HFF-Myc (cell line): Measurements from ENCODE around the gene MARK3.

Source experiments
- DNase-seq: peaks from one replicate; pipeline ENCODE4 v3.0.0-alpha.2; 2011; ENCODE audit warnings: low read depth; ENCODE audit errors: extremely low read depth
- H3K4me3 ChIP-seq: replicated peaks from 2 replicates; pipeline ENCODE4 v1.5.1; 2011; ENCODE audit warnings: low read depth, mild to moderate bottlenecking, control low read depth, low read length
- CTCF ChIP-seq: IDR thresholded peaks from 2 replicates; pipeline ENCODE4 v1.5.1; 2012; ENCODE audit warnings: mild to moderate bottlenecking, low read depth, low read length, control low read depth; ENCODE audit errors: missing control alignments

The MARK3 gene

DNA sequence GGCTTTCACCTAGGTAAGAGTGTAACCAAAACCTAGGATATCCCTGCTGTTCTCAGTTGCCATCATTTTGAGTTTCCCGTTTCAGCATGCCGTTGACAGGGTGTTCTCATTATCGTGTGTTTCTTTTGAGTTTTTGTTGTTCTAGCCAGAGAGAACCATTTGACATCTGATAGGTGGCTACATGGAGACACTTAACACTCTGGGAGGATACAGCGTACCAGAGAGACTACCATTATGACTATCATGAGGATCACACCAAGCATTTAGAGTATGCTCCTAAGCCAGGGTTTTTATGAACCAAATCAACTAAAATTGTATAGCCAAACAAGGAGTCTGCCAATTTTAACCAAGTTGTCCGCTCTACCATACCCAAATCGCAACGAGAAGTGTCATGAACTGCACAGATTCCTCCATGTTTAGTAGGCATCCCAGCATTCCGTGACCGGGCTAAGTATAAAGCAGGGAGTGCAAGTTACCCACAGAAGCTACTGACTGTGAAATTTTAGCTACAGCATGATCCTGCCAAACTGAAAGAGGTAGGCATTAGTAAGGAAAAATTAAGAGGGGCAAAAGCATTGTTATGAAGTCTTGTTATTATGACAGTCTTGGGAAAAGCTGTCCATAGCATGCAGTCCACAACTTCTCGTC lies 48.8 kb downstream of the MARK3 start:
- no peak overlapping the region for H3K4me3 ChIP-seq
- no peak for TF ChIP-seq CTCF

DNA sequence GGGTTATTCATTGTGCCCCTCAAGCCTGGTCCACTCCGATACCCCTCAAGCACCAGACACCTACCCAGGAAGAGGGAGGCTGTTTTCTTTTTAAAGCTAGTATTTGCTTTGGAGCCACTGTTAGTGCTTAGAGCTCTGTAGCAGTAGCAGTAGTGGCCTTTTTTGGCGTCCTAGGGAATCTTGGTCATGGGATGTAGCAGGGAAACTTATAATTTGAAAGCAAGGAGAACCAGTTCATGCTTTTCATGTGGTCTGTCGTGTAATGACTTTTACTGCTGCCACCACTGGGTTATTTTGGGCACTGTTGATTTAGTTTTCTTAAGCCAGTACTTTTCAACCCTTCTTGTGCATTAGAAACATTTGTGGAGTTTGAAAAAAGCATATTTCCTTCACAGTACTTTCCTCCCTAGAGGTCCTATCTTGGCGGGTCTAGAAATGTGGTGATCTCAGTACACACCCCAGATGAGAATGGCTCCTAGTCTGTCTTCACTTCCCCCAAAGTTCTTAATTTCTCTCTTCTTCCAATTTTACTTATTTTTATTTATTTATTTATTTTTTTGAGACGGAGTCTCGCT lies 49.7 kb downstream of the MARK3 start:
- no peak for DNase-seq
- H3K4me3 ChIP-seq: no peak overlapping the region
- no peak for TF ChIP-seq CTCF

More for the DNA sequence above, 48.8 kb downstream of the MARK3 start:
- no peak for DNase-seq

GRCh38 chr14:103436533-103436932 lies 51.3 kb downstream of the MARK3 start:
- H3K4me3 ChIP-seq: no peak overlapping the region
- DNase-seq: no peak

DNA sequence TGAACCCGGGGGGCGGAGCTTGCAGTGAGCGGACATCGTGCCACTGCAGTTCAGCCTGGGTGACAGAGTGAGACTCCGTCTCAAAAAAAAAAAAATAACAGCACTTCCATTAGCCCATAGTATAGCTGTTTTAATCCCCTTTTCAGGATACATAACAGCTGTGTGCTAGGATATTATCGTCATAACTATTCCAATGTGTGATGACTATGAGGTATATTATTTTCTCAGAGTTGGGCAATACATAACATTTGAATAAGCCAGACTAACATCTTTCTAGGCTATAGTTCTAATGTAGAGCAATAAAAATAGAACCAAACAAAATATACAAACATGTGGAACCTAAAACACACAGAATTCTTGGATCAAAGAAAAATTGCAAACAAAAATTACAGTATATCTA lies 57.1 kb downstream of the MARK3 start:
- no peak overlapping the region for H3K4me3 ChIP-seq
- DNase-seq: no peak
- no peak for TF ChIP-seq CTCF

More at GRCh38 chr14:103436533-103436932, 51.3 kb downstream of the MARK3 start:
- TF ChIP-seq CTCF: no peak

GRCh38 chr14:103443111-103443510 lies 57.9 kb downstream of the MARK3 start:
- DNase-seq: no peak
- no peak for TF ChIP-seq CTCF
- no peak overlapping the region for H3K4me3 ChIP-seq

GRCh38 chr14:103444837-103445524 lies 59.8 kb downstream of the MARK3 start:
- TF ChIP-seq CTCF: no peak
- H3K4me3 ChIP-seq: no peak overlapping the region
- no peak for DNase-seq

GRCh38 chr14:103445806-103446205 lies 60.6 kb downstream of the MARK3 start:
- TF ChIP-seq CTCF: no peak
- DNase-seq: no peak
- no peak overlapping the region for H3K4me3 ChIP-seq
